Measurements from ENCODE around the gene ASAH2. TPM values are rescaled to one million over a fixed set of nuclear protein-coding genes. Genes with fewer than 3 reads are reported as not detected.

ASAH2 gene
- total and polyA plus RNA-seq, 2 of the 13 experiments (the other 11 are each of a cell fraction or from before 2014, with no cell fraction given) = 16.0 to 17.9 TPM

- 0 out of 2 replicates have a peak, but pooled peaks have one; percentile 24 for TF ChIP-seq MAX (IDR thresholded peaks at IDR 0.05)
- TF ChIP-seq SRSF4 (IDR thresholded peaks at IDR 0.05; ENCODE audit: low read depth, low read length, poor library complexity, severe bottlenecking) = no peak
- TF ChIP-seq MBD4 (IDR thresholded peaks at IDR 0.05; ENCODE audit: borderline replicate concordance, low read length) = peak; percentile 86
- no peak for TF ChIP-seq ZNF569 (CRISPR knock-in tag; IDR thresholded peaks at IDR 0.05; ENCODE audit: borderline replicate concordance)
- peak; percentile 53; the same call in 1 of the 2 replicates for TF ChIP-seq HOXA3 (CRISPR knock-in tag; IDR thresholded peaks at IDR 0.05)
- TF ChIP-seq ZFY (CRISPR knock-in tag; IDR thresholded peaks at IDR 0.05) = no peak
- TF ChIP-seq FOXP4 (CRISPR knock-in tag; IDR thresholded peaks at IDR 0.05) = peak; percentile 99
- no peak for TF ChIP-seq ZNF510 (CRISPR knock-in tag; IDR thresholded peaks at IDR 0.05; ENCODE audit: low read depth)
- no peak for TF ChIP-seq RAD21 (CRISPR knock-in tag; IDR thresholded peaks at IDR 0.05)
- TF ChIP-seq ARNTL (CRISPR knock-in tag; IDR thresholded peaks at IDR 0.05) = no peak
- TF ChIP-seq ZNF264 (CRISPR knock-in tag; IDR thresholded peaks at IDR 0.05) = no peak
- TF ChIP-seq ZNF772 (CRISPR knock-in tag; IDR thresholded peaks at IDR 0.05) = peak; percentile 93; the same call in 1 of the 2 replicates
- TF ChIP-seq ASH2L (IDR thresholded peaks at IDR 0.05; ENCODE audit: insufficient read length, low read depth, low read length) = peak; percentile 75
- TF ChIP-seq ZKSCAN8 (CRISPR knock-in tag; IDR thresholded peaks at IDR 0.05; ENCODE audit: borderline replicate concordance) = 0 out of 2 replicates have a peak, but pooled peaks have one; percentile 44
- peak; percentile 84; the same call in 1 of the 2 replicates for TF ChIP-seq ZBTB20 (CRISPR knock-in tag; IDR thresholded peaks at IDR 0.05; ENCODE audit: borderline replicate concordance, low read depth)
- peak; percentile 78 for TF ChIP-seq ZNF292 (CRISPR knock-in tag; IDR thresholded peaks at IDR 0.05; ENCODE audit: borderline replicate concordance, low read depth)
- TF ChIP-seq SCMH1 (CRISPR knock-in tag; IDR thresholded peaks at IDR 0.05; ENCODE audit: borderline replicate concordance) = no peak
- TF ChIP-seq ZNF343 (CRISPR knock-in tag; IDR thresholded peaks at IDR 0.05) = no peak
- no peak for TF ChIP-seq ZSCAN25 (CRISPR knock-in tag; IDR thresholded peaks at IDR 0.05)
- peak; percentile 99 for TF ChIP-seq ISL2 (CRISPR knock-in tag; IDR thresholded peaks at IDR 0.05)
- no peak for TF ChIP-seq ZNF746 (CRISPR knock-in tag; IDR thresholded peaks at IDR 0.05)
- TF ChIP-seq ZBTB42 (CRISPR knock-in tag; IDR thresholded peaks at IDR 0.05) = no peak
- peak; percentile 47; the same call in 1 of the 2 replicates for TF ChIP-seq ZNF34 (CRISPR knock-in tag; IDR thresholded peaks at IDR 0.05; ENCODE audit: borderline replicate concordance)
- peak; percentile 89 for TF ChIP-seq RARA (CRISPR knock-in tag; IDR thresholded peaks at IDR 0.05)
- no peak for TF ChIP-seq FIP1L1 (IDR thresholded peaks at IDR 0.05; ENCODE audit: borderline replicate concordance, insufficient read depth, low read depth, low read length)
- TF ChIP-seq KDM5B (CRISPR knock-in tag; IDR thresholded peaks at IDR 0.05; ENCODE audit: borderline replicate concordance) = no peak
- no peak for TF ChIP-seq ZNF777 (CRISPR knock-in tag; IDR thresholded peaks at IDR 0.05)
- peak; percentile 50; the same call in 1 of the 2 replicates for TF ChIP-seq SNAPC2 (CRISPR knock-in tag; IDR thresholded peaks at IDR 0.05)
- no peak for TF ChIP-seq CREB1 (IDR thresholded peaks at IDR 0.05)
- peak; percentile 76 for TF ChIP-seq CREB1 (CRISPR knock-in tag; IDR thresholded peaks at IDR 0.05)
- TF ChIP-seq PTBP1 (IDR thresholded peaks at IDR 0.05; ENCODE audit: low read depth, low read length, poor library complexity, severe bottlenecking) = no peak
- TF ChIP-seq ZNF614 (CRISPR knock-in tag; IDR thresholded peaks at IDR 0.05; ENCODE audit: borderline replicate concordance) = peak; percentile 35; the same call in 1 of the 2 replicates
- TF ChIP-seq ZNF773 (CRISPR knock-in tag; IDR thresholded peaks at IDR 0.05; ENCODE audit: borderline replicate concordance) = no peak
These were observed 16.8 kb downstream of the ASAH2 start (continued) for GRCh38 chr10:50234486-50234885.

All from HepG2 (cell line).